Measurements from ENCODE around the gene ABRACL. TPM values are rescaled to one million over a fixed set of nuclear protein-coding genes. Genes with fewer than 3 reads are reported as not detected.

ABRACL gene
- total RNA-seq, 1 donor from 2014 or later: 33.2 TPM

DNA sequence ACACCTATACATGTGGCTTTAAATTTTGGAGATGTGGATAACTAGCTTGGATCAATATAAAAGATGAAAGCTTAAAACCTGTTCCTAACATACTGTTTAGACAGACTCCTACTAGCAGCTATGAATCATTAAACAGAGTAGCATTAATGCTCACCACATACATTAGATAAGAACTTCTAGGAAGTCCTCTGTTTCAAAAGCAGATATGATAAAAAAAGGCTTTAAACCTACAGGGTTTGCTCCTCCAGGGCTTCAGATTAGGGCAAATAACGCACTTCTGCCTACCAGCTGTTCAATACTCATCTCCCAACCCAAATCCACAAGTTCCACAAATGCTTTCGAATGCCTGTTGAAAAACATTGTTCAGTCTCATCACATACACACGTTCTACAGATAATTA, 42.0 kb upstream of the ABRACL start:
- Mint-ChIP-seq H3K27ac (ENCODE audit: unreplicated experiment) (peak overlapping the region; percentile 59), H3K9me3 (ENCODE audit: unreplicated experiment) (peaks cover 9% of the 10 kb centered on the region), H3K4me3 (ENCODE audit: unreplicated experiment) (no peak overlapping the region), H3K36me3 (ENCODE audit: unreplicated experiment) (no peaks in the 10 kb centered on the region), H3K27me3 (ENCODE audit: unreplicated experiment) (peaks cover 2% of the 10 kb centered on the region), H3K4me1 (ENCODE audit: low read depth, unreplicated experiment) (peaks cover 7% of the 10 kb centered on the region)
- no peak for DNase-seq
- TF ChIP-seq, protein P1, sequence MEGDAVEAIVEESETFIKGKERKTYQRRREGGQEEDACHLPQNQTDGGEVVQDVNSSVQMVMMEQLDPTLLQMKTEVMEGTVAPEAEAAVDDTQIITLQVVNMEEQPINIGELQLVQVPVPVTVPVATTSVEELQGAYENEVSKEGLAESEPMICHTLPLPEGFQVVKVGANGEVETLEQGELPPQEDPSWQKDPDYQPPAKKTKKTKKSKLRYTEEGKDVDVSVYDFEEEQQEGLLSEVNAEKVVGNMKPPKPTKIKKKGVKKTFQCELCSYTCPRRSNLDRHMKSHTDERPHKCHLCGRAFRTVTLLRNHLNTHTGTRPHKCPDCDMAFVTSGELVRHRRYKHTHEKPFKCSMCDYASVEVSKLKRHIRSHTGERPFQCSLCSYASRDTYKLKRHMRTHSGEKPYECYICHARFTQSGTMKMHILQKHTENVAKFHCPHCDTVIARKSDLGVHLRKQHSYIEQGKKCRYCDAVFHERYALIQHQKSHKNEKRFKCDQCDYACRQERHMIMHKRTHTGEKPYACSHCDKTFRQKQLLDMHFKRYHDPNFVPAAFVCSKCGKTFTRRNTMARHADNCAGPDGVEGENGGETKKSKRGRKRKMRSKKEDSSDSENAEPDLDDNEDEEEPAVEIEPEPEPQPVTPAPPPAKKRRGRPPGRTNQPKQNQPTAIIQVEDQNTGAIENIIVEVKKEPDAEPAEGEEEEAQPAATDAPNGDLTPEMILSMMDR (IDR thresholded peaks at IDR 0.05; ENCODE audit: partially characterized antibody, unreplicated experiment): no peak

DNA sequence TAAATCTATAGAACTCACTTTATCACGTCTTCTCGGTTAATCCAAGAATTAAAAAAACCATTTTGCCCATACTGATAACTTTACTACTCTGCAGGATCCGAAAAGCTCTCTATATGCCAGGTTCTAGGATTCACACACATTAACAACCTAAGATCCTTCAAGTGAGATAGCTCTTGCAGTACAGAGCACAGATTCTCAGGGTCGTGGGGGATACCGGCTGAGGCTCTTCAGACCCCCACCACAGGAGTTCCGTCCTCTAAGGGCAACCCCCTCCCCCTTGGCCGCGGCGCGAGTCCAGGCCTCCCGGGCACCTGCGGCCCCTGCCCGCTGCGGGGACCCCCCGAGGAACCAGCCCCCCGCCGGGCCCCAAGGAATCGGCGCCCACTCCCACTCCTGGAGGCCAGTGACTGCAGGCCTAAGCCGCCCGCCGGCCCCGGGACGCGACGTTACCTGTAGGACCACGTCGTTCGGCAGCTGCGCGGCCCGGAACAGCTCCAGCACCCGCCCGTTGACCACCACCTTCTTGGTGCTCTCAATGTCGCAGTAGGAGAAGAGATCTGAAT, 41.4 kb upstream of the ABRACL start:
- peak; percentile 47 for DNase-seq
- H3K36me3 Mint-ChIP-seq (ENCODE audit: unreplicated experiment): no peaks in the 10 kb centered on the region
- H3K27ac Mint-ChIP-seq (ENCODE audit: unreplicated experiment): peak overlapping the region; percentile 69
- peak overlapping the region; percentile 82 for H3K4me3 Mint-ChIP-seq (ENCODE audit: unreplicated experiment)
- peaks cover 6% of the 10 kb centered on the region for H3K4me1 Mint-ChIP-seq (ENCODE audit: low read depth, unreplicated experiment)
- TF ChIP-seq, protein P1 (IDR thresholded peaks at IDR 0.05; ENCODE audit: partially characterized antibody, unreplicated experiment): no peak
- H3K27me3 Mint-ChIP-seq (ENCODE audit: unreplicated experiment): peaks cover 2% of the 10 kb centered on the region
- H3K9me3 Mint-ChIP-seq (ENCODE audit: unreplicated experiment): peaks cover 9% of the 10 kb centered on the region

DNA sequence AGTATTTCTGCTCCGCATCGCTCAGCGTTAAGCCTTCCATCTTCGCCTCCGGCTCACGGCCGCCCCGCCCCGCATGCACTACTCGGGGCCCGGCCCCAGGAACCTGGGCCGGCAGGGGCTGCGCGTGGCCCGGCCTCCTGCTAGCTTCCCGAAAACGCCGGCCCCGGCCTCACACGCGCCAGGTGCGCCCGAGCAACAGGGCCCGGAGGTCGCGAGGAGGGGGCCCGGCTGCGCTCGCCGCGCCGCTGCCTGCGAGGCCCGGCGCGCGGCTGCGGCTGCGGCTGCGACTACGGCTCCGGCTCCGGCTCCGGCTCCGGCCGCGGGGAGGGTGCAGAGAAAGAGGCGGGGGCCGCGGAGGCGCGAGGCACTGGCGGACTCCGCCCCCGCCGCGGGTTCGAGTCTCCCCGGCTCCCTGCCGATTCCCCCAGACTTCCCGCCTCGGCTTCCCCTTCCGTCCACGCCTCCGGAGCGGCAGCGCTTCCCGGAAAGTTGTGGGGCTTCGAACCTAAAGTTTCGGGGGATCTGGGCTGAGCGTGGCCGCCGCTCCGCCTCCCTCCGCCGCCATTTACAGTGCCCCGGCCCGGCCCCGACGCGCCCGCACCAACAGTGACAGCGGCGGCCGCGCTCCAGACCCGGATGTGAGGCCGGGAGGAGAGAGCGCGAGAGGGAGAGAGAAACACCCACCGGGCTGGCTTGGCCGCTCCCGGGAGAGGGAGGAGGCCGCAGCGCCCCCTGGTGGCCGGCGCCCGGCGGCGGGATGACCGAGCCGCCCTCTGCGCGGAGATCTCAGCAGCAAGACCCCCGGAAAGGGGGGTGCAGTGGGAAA, 40.7 kb upstream of the ABRACL start, which contains the start of gene REPS1:
Gene REPS1, minus strand, starts transcription at position 611 of the 826 bp plus-strand sequence. Its CDS starts 571 bp downstream, at position 40.
- peaks cover 9% of the 10 kb centered on the region for H3K9me3 Mint-ChIP-seq (ENCODE audit: unreplicated experiment)
- DNase-seq: peak; percentile 98
- H3K27me3 Mint-ChIP-seq (ENCODE audit: unreplicated experiment): peaks cover 2% of the 10 kb centered on the region
- no peaks in the 10 kb centered on the region for H3K36me3 Mint-ChIP-seq (ENCODE audit: unreplicated experiment)
- H3K4me1 Mint-ChIP-seq (ENCODE audit: low read depth, unreplicated experiment): peaks cover 6% of the 10 kb centered on the region
- TF ChIP-seq, protein P1 (IDR thresholded peaks at IDR 0.05; ENCODE audit: partially characterized antibody, unreplicated experiment): peak; percentile 100
- peak within 1 kb of the TSS; percentile 82 for H3K4me3 Mint-ChIP-seq (ENCODE audit: unreplicated experiment)
- H3K27ac Mint-ChIP-seq (ENCODE audit: unreplicated experiment): peak within 1 kb of the TSS; percentile 91

DNA sequence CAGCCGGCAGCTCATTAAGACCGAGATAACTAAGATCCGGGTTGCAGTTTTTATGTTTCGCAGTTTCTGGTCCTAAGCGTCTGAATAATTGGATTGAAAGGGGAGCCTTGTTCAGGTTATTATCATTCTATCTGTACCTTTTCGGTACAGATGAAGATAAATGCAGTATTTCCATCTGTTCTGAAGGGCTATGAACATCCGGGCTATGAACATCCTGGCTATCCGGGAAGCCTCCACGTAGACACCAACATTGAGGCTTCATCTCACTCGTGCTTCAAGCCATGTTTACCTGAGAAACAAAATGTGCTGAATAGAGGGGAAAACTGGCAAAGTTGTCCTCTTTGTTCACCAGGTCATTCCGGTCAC, 40.1 kb upstream of the ABRACL start:
- Mint-ChIP-seq H3K4me1 (ENCODE audit: low read depth, unreplicated experiment) (peaks cover 6% of the 10 kb centered on the region), H3K27me3 (ENCODE audit: unreplicated experiment) (peaks cover 2% of the 10 kb centered on the region), H3K9me3 (ENCODE audit: unreplicated experiment) (peaks cover 9% of the 10 kb centered on the region), H3K27ac (ENCODE audit: unreplicated experiment) (peak overlapping the region; percentile 91), H3K4me3 (ENCODE audit: unreplicated experiment) (peak overlapping the region; percentile 81), H3K36me3 (ENCODE audit: unreplicated experiment) (no peaks in the 10 kb centered on the region)
- DNase-seq: no peak
- TF ChIP-seq, protein P1 (IDR thresholded peaks at IDR 0.05; ENCODE audit: partially characterized antibody, unreplicated experiment): peak; percentile 27

All from glutamatergic neuron (in vitro differentiated cells).